Nephron progenitor cell (in vitro differentiated cells): ENCODE data around the gene MRPS35.

Experiments
- DNase-seq: peaks from one replicate; pipeline ENCODE4 v3.0.0; 2021
- H3K27ac Mint-ChIP-seq: 2 replicates; pipeline ENCODE4 v1.8.0; 2021; ENCODE audit warnings: mild to moderate bottlenecking, moderate library complexity, mixed read lengths
- H3K27me3 Mint-ChIP-seq: 2 replicates; pipeline ENCODE4 v1.8.0; 2021; ENCODE audit warnings: mild to moderate bottlenecking, low read depth, mixed read lengths; ENCODE audit not compliant: poor library complexity
- H3K36me3 Mint-ChIP-seq: 2 replicates; pipeline ENCODE4 v1.8.0; 2021; ENCODE audit warnings: low read depth, mixed read lengths
- H3K4me1 Mint-ChIP-seq: 2 replicates; pipeline ENCODE4 v1.8.0; 2021; ENCODE audit warnings: mixed read lengths
- H3K4me3 Mint-ChIP-seq: 2 replicates; pipeline ENCODE4 v1.8.0; 2021; ENCODE audit warnings: mild to moderate bottlenecking, moderate library complexity, mixed read lengths
- H3K9me3 Mint-ChIP-seq: 2 replicates; pipeline ENCODE4 v1.8.0; 2021; ENCODE audit warnings: mild to moderate bottlenecking, moderate library complexity, mixed read lengths
- CTCF ChIP-seq: fragments of 200-600 bp; sonication (generic); IDR thresholded peaks from 2 replicates; pipeline ENCODE4 v1.5.0; 2021; ENCODE audit warnings: antibody characterized with exemption

Gene MRPS35

GRCh38 chr12:27709932-27710591, 570 bp upstream of the MRPS35 start:
- TF ChIP-seq CTCF: no peak
- peak overlapping the region; percentile 97 for H3K4me3 Mint-ChIP-seq

GRCh38 chr12:27711317-27711682, 668 bp downstream of the MRPS35 start:
- Mint-ChIP-seq H3K9me3 (no peaks in the 10 kb centered on the region), H3K36me3 (peaks cover 42% of the 10 kb centered on the region), H3K4me1 (peaks cover 28% of the 10 kb centered on the region), H3K27me3 (peaks cover 3% of the 10 kb centered on the region), H3K4me3 (peak overlapping the region; percentile 97), H3K27ac (peak overlapping the region; percentile 92)
- TF ChIP-seq CTCF: no peak
- no peak for DNase-seq

More at GRCh38 chr12:27709932-27710591, 570 bp upstream of the MRPS35 start:
- H3K27ac Mint-ChIP-seq: peak overlapping the region; percentile 92
- peaks cover 31% of the 10 kb centered on the region for H3K36me3 Mint-ChIP-seq
- peaks cover 28% of the 10 kb centered on the region for H3K4me1 Mint-ChIP-seq
- H3K27me3 Mint-ChIP-seq: peaks cover 7% of the 10 kb centered on the region
- no peaks in the 10 kb centered on the region for H3K9me3 Mint-ChIP-seq
- no peak for DNase-seq

GRCh38 chr12:27711967-27712366, 1.3 kb downstream of the MRPS35 start:
- no peak overlapping the region for H3K27ac Mint-ChIP-seq
- DNase-seq: no peak
- peaks cover 47% of the 10 kb centered on the region for H3K36me3 Mint-ChIP-seq
- H3K27me3 Mint-ChIP-seq: peaks cover 3% of the 10 kb centered on the region
- H3K4me1 Mint-ChIP-seq: peaks cover 28% of the 10 kb centered on the region
- H3K4me3 Mint-ChIP-seq: peak overlapping the region; percentile 97
- TF ChIP-seq CTCF: no peak
- H3K9me3 Mint-ChIP-seq: no peaks in the 10 kb centered on the region

GRCh38 chr12:27723212-27723611, 12.6 kb downstream of the MRPS35 start:
- no peaks in the 10 kb centered on the region for H3K27me3 Mint-ChIP-seq
- TF ChIP-seq CTCF: no peak
- H3K27ac Mint-ChIP-seq: no peak overlapping the region
- H3K9me3 Mint-ChIP-seq: no peaks in the 10 kb centered on the region
- no peaks in the 10 kb centered on the region for H3K4me1 Mint-ChIP-seq
- DNase-seq: no peak
- H3K4me3 Mint-ChIP-seq: no peak overlapping the region
- peaks cover 38% of the 10 kb centered on the region for H3K36me3 Mint-ChIP-seq

GRCh38 chr12:27730097-27730588, 19.5 kb downstream of the MRPS35 start:
- no peak for DNase-seq
- Mint-ChIP-seq H3K27me3 (no peaks in the 10 kb centered on the region), H3K4me1 (no peaks in the 10 kb centered on the region), H3K36me3 (peaks cover 49% of the 10 kb centered on the region), H3K9me3 (no peaks in the 10 kb centered on the region), H3K4me3 (no peak overlapping the region), H3K27ac (peak overlapping the region; percentile 8)
- TF ChIP-seq CTCF: no peak

GRCh38 chr12:27732281-27732680, 21.6 kb downstream of the MRPS35 start:
- TF ChIP-seq CTCF: no peak
- Mint-ChIP-seq H3K27ac (no peak overlapping the region), H3K4me1 (no peaks in the 10 kb centered on the region), H3K9me3 (no peaks in the 10 kb centered on the region), H3K36me3 (peaks cover 48% of the 10 kb centered on the region), H3K4me3 (no peak overlapping the region), H3K27me3 (no peaks in the 10 kb centered on the region)
- DNase-seq: no peak
